NCI-H2107 (cell line): ENCODE results near the gene SOX2.

Source experiments
- DNase-seq: peaks from one replicate; lab custom pipeline; 2025; lab: John Stamatoyannopoulos, UW

The SOX2 gene

GRCh38 chr3:181722766-181723425, 11.2 kb downstream of the SOX2 start:
- DNase-seq = no peak

DNA sequence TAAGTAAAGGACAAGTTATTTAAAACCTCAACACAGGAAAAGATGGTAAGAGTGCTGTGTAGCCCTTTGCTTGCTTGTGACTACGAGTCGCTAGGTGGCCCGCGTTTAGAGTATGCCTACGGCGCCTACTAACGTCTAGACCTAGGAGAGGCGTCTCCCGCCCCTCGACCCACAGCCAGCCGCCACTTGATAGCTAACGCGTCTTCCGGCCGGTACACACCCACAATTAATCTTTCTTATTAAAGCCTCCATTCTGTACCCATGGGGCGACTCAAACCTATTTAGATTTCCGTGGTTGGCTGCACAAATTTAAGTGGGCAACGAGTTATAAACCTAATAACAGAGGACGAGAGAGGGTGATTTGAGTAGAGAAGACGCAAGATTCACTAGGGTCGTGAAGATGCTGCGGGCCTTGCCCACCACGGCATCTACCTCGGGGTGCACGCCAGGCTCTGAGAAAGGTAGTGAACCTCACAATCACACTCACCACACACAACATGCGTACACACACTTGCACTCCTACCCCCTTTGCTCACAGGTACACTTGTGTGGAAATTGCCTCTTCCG, 12.0 kb downstream of the SOX2 start:
- no peak for DNase-seq

DNA sequence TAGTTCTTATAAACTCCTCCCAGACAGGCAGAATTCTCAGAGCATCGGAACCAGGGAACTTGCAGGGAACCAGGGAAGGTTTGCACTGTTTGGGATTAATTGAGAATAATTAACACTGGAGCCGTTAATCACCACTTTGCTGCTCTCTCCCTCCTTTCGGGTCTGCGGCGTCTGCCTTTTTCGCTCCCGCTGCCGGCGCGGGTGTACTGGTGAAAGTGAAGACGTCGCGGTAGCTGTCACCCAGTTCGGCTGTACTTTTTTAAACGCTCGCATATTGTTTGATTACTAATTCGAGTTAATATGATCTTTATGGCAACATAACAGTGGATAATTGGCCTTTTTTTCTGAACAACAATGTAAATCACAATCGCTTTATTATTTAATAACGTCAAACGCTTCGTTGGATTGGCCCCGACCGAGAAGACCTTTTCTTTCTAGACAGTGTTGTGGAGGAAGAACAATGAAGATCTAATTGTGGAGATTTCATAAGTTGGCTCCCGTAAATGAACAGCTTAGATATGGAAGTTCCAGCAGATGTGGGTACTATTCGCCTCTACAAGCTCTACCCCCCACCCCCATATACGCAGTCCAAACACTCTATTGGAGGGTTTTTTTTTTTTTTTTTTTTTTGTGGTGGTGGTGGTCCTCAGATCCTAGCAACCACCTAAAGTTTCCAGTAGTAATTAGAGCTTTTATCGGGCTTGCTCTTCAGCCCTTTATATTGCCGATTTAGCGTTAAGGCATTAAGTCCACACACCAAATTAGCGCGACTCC, 12.7 kb downstream of the SOX2 start:
- no peak for DNase-seq

- DNase-seq = no peak
Measured at GRCh38 chr3:181725131-181725731, 13.5 kb downstream of the SOX2 start.

GRCh38 chr3:181725830-181726229, 14.1 kb downstream of the SOX2 start:
- DNase-seq = no peak

GRCh38 chr3:181726351-181727330, 14.9 kb downstream of the SOX2 start:
- DNase-seq = no peak

DNA sequence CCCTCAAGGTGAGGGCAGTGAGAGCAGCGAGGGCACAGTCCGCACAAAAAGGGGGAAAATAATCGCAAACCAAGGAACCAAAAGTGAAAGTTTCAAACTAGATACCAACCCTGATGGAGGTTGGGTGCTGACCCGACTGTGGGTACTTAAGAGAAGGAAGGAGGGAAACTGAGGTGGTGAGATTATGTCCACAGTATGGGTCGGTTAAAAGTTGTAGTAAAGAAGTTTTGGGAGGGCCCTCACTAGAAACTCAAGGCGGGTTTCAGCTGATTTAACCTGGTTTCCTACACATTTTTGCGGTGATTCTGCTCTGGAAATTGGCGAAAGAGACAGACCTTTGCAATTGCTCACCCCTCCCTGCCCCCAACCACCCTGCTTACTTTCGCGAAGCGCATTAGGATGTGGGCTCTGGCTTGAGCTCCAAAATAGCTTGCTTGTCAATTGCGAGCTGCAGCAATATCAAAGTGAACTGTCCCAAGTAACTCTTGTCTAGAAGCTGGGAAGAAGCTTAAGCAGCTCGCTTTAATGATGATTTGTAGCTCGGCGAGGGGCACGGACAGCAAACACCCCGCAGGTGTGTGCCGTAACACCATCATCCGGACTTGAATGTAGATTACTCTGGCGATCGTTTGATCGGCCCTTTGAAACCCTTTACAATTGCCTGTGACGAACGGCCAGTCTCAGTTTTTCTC, 15.8 kb downstream of the SOX2 start:
- DNase-seq = no peak

- DNase-seq = no peak
Measured at GRCh38 chr3:181728470-181729340, 17.0 kb downstream of the SOX2 start.

DNA sequence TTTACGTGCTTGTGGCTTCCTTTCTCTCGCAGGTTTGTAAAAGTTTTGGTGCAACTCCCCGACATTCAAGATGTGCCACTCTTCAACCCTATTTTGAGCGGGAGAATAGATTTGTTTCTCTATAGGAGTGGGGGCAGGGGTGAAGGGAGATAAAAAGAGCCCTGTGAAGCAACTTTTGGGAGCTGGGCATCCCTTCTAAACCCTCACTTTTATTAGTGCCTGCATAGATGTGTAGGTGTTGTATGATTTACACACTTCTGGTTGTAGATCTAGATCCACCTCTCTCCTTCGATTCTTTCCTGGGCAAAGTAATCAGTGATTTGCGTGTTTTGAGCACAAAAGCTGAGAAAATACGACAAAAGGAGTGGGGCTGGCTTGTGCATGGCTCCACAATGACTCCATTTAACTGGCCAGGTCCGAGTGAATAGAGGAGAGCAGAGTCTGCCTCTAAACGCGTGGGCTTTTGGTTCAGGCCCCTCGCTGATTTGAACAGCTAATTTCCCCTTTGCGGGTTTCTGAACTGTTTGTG, 17.7 kb downstream of the SOX2 start:
- DNase-seq = no peak

GRCh38 chr3:181730316-181730715, 18.6 kb downstream of the SOX2 start:
- no peak for DNase-seq

GRCh38 chr3:181730934-181731333, 19.2 kb downstream of the SOX2 start:
- no peak for DNase-seq

- no peak for DNase-seq
Measured at GRCh38 chr3:181735911-181736310, 24.2 kb downstream of the SOX2 start.

DNA sequence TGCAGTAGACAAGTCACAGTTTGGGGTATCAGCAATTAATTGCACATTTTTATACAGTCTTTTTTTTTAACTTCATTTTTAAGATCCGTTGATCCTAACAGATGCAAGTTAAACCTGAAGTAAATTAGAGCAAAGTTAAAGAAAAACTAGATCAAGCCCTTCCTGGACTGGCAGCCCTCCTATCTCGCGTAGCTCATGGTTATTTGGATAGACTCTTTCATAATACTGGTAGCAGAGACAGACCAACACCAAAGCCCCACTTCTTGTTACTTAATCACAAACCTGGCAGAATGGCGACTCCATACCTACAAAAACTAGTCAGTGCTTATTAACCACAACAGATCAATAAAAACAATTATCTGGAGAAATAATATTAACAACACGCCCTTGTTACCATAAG, 26.8 kb downstream of the SOX2 start:
- no peak for DNase-seq

DNA sequence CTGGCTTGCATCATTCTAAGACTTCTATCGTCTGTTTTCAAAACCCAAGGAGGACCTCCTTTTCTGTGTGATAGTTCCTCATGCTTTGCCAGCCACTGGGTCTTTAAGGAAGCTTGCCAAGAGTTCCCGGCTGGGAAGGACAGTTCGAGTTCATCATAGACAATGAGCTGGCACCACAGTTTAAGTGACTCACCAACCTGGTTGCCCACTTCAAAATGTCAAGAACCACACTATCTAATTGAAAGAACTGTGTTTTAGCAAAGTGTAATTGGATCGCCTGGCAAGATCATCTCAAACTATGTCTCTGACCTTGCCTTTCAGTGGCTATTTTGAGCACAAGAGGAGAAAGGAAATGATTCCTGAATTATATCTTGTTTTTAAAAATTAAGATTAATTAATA, 27.9 kb downstream of the SOX2 start:
- DNase-seq = peak; percentile 29

- DNase-seq = no peak
Measured at GRCh38 chr3:181741417-181741816, 29.7 kb downstream of the SOX2 start.

- DNase-seq = no peak
Measured at GRCh38 chr3:181752202-181752671, 40.5 kb downstream of the SOX2 start.

DNA sequence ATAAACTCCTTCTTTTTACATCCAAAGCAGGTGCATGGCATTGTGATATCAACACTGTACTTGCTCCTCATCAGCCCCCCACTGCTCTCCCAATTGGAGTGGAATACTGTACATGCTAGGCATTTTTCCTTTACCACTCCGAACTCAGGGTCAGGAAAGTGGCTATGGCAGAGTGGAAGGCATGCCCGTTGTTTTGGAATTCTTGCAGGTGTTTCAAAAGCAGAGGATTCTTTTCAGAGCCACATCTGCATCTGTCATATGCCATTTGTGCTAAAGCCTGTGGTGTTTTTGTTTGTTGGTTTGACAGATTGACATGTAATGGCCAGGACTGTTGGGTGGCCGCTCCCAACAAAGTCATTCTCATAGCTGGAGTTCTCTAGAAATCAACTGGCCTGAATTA, 41.7 kb downstream of the SOX2 start:
- no peak for DNase-seq

- DNase-seq = peak; percentile 91
Measured at GRCh38 chr3:181755959-181756358, 44.2 kb downstream of the SOX2 start.

- DNase-seq = no peak
Measured at GRCh38 chr3:181756645-181757297, 45.0 kb downstream of the SOX2 start.
